Measurements from ENCODE around the gene FAM118B. TPM values are rescaled to one million over a fixed set of nuclear protein-coding genes. Genes with fewer than 3 reads are reported as not detected.

Gene FAM118B
- total RNA-seq, 5 donors from 2014 or later (not counting 1 experiment from before 2014, with no cell fraction given) = 4.2 to 11.9 (median 11.0) TPM

GRCh38 chr11:126175393-126175792 lies 36.2 kb upstream of the FAM118B start:
- no peak for ATAC-seq (replicated peaks in 1 of 4)
- Mint-ChIP-seq H3K27me3 (peaks cover 10 to 12% of the 10 kb centered on the region in 2 donors), H3K27ac (no peak overlapping the region), H3K4me1 (no peaks in the 10 kb centered on the region), H3K4me3 (no peak overlapping the region), H3K9me3 (peaks cover 0 to 2% (median 0%) of the 10 kb centered on the region in 3 donors), H3K36me3 (no peaks in the 10 kb centered on the region)
- Histone ChIP-seq H3K27ac (ENCODE audit: low read length) (no peak overlapping the region), H3K36me3 (ENCODE audit: control insufficient read depth in 2 of 2, extremely low read depth in 1 of 2, insufficient read depth in 1 of 2, low read length in 1 of 2) (no peaks in the 10 kb centered on the region), H3K27me3 (replicated peaks in 1 of 2; ENCODE audit: control insufficient read depth in 2 of 2, extremely low read depth in 1 of 2, insufficient read depth in 2 of 2, low read length in 1 of 2) (peaks cover 0 to 17% of the 10 kb centered on the region in 2 experiments), H3K4me1 (ENCODE audit: control insufficient read depth in 1 of 2, extremely low read depth in 1 of 2, insufficient read depth in 2 of 2, low read length in 2 of 2) (no peaks in the 10 kb centered on the region), H3K4me3 (ENCODE audit: control insufficient read depth in 1 of 2, extremely low read depth in 1 of 2, low read length in 1 of 2) (no peak overlapping the region), H3K9me3 (no peaks in the 10 kb centered on the region)
- 52% methylated on average over 14 of the region's 15 CpGs for WGBS (ENCODE audit: insufficient coverage)
- ChIA-PET CTCF (no interaction called here), POLR2A (no interaction called here)
- DNase-seq = no peak

GRCh38 chr11:126176853-126177470 lies 34.6 kb upstream of the FAM118B start:
- no peak overlapping the region for H3K27ac Mint-ChIP-seq
- Histone ChIP-seq H3K4me3 (ENCODE audit: control insufficient read depth in 1 of 2, extremely low read depth in 1 of 2, low read length in 1 of 2) (no peak overlapping the region), H3K9me3 (no peaks in the 10 kb centered on the region), H3K4me1 (ENCODE audit: control insufficient read depth in 1 of 2, extremely low read depth in 1 of 2, insufficient read depth in 2 of 2, low read length in 2 of 2) (peaks cover 0 to 4% of the 10 kb centered on the region in 2 experiments), H3K27ac (ENCODE audit: low read length) (no peak overlapping the region), H3K27me3 (replicated peaks in 1 of 2; ENCODE audit: control insufficient read depth in 2 of 2, extremely low read depth in 1 of 2, insufficient read depth in 2 of 2, low read length in 1 of 2) (peaks cover 0 to 19% of the 10 kb centered on the region in 2 experiments), H3K36me3 (ENCODE audit: control insufficient read depth in 2 of 2, extremely low read depth in 1 of 2, insufficient read depth in 1 of 2, low read length in 1 of 2) (no peaks in the 10 kb centered on the region)
- no peak for DNase-seq
- 82% methylated on average over 8 of the region's 8 CpGs for WGBS (ENCODE audit: insufficient coverage)
- peaks cover 4 to 8% of the 10 kb centered on the region in 2 donors for H3K27me3 Mint-ChIP-seq
- no peaks in the 10 kb centered on the region for H3K36me3 Mint-ChIP-seq
- H3K9me3 Mint-ChIP-seq = peaks cover 0 to 6% (median 4%) of the 10 kb centered on the region in 3 donors
- POLR2A ChIA-PET = no interaction called here
- CTCF ChIA-PET = no interaction called here
- no peaks in the 10 kb centered on the region for H3K4me1 Mint-ChIP-seq
- no peak for ATAC-seq (replicated peaks in 1 of 4)
- H3K4me3 Mint-ChIP-seq = no peak overlapping the region

- H3K27me3 ChIP-seq (replicated peaks in 1 of 2; ENCODE audit: control insufficient read depth in 2 of 2, extremely low read depth in 1 of 2, insufficient read depth in 2 of 2, low read length in 1 of 2) = peaks cover 0 to 12% of the 10 kb centered on the region in 2 experiments
- Mint-ChIP-seq H3K4me1 (peaks cover 0 to 7% (median 5%) of the 10 kb centered on the region in 3 donors), H3K27me3 (no peaks in the 10 kb centered on the region), H3K36me3 (peaks cover 3% of the 10 kb centered on the region), H3K27ac (no peak overlapping the region), H3K9me3 (peaks cover 0 to 6% (median 4%) of the 10 kb centered on the region in 3 donors), H3K4me3 (no peak overlapping the region)
- H3K4me3 ChIP-seq (ENCODE audit: control insufficient read depth in 1 of 2, extremely low read depth in 1 of 2, low read length in 1 of 2) = no peak overlapping the region
- H3K4me1 ChIP-seq (ENCODE audit: control insufficient read depth in 1 of 2, extremely low read depth in 1 of 2, insufficient read depth in 2 of 2, low read length in 2 of 2) = peaks cover 0 to 5% of the 10 kb centered on the region in 2 experiments
- H3K9me3 ChIP-seq = no peaks in the 10 kb centered on the region
- no peak for DNase-seq
- POLR2A ChIA-PET = no interaction called here
- no peak for ATAC-seq (replicated peaks in 1 of 4)
- CTCF ChIA-PET = no interaction called here
- no peak overlapping the region for H3K27ac ChIP-seq (ENCODE audit: low read length)
- peaks cover 0 to under 1% of the 10 kb centered on the region in 2 donors for H3K36me3 ChIP-seq (ENCODE audit: control insufficient read depth in 2 of 2, extremely low read depth in 1 of 2, insufficient read depth in 1 of 2, low read length in 1 of 2)
- 67% methylated on average over 5 of the region's 13 CpGs for WGBS (ENCODE audit: insufficient coverage)
These were observed 29.4 kb upstream of the FAM118B start for GRCh38 chr11:126181939-126182730.

- DNase-seq (no peak), ATAC-seq (replicated peaks in 1 of 4) (no peak)
- H3K4me1 ChIP-seq (ENCODE audit: control insufficient read depth in 1 of 2, extremely low read depth in 1 of 2, insufficient read depth in 2 of 2, low read length in 2 of 2) = peaks cover 0 to 5% of the 10 kb centered on the region in 2 experiments
- H3K9me3 ChIP-seq = no peaks in the 10 kb centered on the region
- Mint-ChIP-seq H3K27me3 (no peaks in the 10 kb centered on the region), H3K4me1 (peaks cover 0 to 7% (median 5%) of the 10 kb centered on the region in 3 donors), H3K27ac (no peak overlapping the region), H3K4me3 (no peak overlapping the region), H3K36me3 (peaks cover 4% of the 10 kb centered on the region), H3K9me3 (peaks cover 0 to 6% (median 4%) of the 10 kb centered on the region in 3 donors)
- CTCF ChIA-PET = interaction anchor here in 1 of 2 donors (0.7 kb wide), 1 partner anchor 235 kb away, joined by 4 read pairs; no protein-coding TSS in a partner anchor
- WGBS (ENCODE audit: insufficient coverage) = 36% methylated on average over 4 of the region's 11 CpGs
- no peak overlapping the region for H3K27ac ChIP-seq (ENCODE audit: low read length)
- POLR2A ChIA-PET = interaction anchor here in 1 of 2 donors (0.6 kb wide), 1 partner anchor 247 kb away, joined by 6 read pairs; no protein-coding TSS in a partner anchor
- H3K27me3 ChIP-seq (replicated peaks in 1 of 2; ENCODE audit: control insufficient read depth in 2 of 2, extremely low read depth in 1 of 2, insufficient read depth in 2 of 2, low read length in 1 of 2) = peaks cover 0 to 12% of the 10 kb centered on the region in 2 experiments
- no peak overlapping the region for H3K4me3 ChIP-seq (ENCODE audit: control insufficient read depth in 1 of 2, extremely low read depth in 1 of 2, low read length in 1 of 2)
- H3K36me3 ChIP-seq (ENCODE audit: control insufficient read depth in 2 of 2, extremely low read depth in 1 of 2, insufficient read depth in 1 of 2, low read length in 1 of 2) = peaks cover 0 to 4% of the 10 kb centered on the region in 2 donors
These were observed 28.7 kb upstream of the FAM118B start for GRCh38 chr11:126182787-126183445.

GRCh38 chr11:126185259-126186024 lies 26.1 kb upstream of the FAM118B start:
- no peak overlapping the region for H3K27ac Mint-ChIP-seq
- Histone ChIP-seq H3K4me1 (ENCODE audit: control insufficient read depth in 1 of 2, extremely low read depth in 1 of 2, insufficient read depth in 2 of 2, low read length in 2 of 2) (peaks cover 0 to 5% of the 10 kb centered on the region in 2 experiments), H3K36me3 (ENCODE audit: control insufficient read depth in 2 of 2, extremely low read depth in 1 of 2, insufficient read depth in 1 of 2, low read length in 1 of 2) (peaks cover 0 to 4% of the 10 kb centered on the region in 2 donors), H3K4me3 (ENCODE audit: control insufficient read depth in 1 of 2, extremely low read depth in 1 of 2, low read length in 1 of 2) (no peak overlapping the region), H3K27ac (ENCODE audit: low read length) (no peak overlapping the region), H3K9me3 (no peaks in the 10 kb centered on the region), H3K27me3 (replicated peaks in 1 of 2; ENCODE audit: control insufficient read depth in 2 of 2, extremely low read depth in 1 of 2, insufficient read depth in 2 of 2, low read length in 1 of 2) (peaks cover 0 to 8% of the 10 kb centered on the region in 2 experiments)
- POLR2A ChIA-PET = interaction anchor here in 1 of 2 donors (0.6 kb wide), 1 partner anchor 15 kb away, joined by 3 read pairs; no protein-coding TSS in a partner anchor
- CTCF ChIA-PET = interaction anchor here in 1 of 2 donors (0.6 kb wide), 1 partner anchor 757 kb away, joined by 3 read pairs; no protein-coding TSS in a partner anchor
- 82% methylated on average over 8 of the region's 26 CpGs for WGBS (ENCODE audit: insufficient coverage)
- H3K36me3 Mint-ChIP-seq = peaks cover 8% of the 10 kb centered on the region
- H3K9me3 Mint-ChIP-seq = peaks cover 0 to 4% (median 3%) of the 10 kb centered on the region in 3 donors
- no peak for DNase-seq
- peaks cover 2 to 7% (median 5%) of the 10 kb centered on the region in 3 donors for H3K4me1 Mint-ChIP-seq
- no peak for ATAC-seq (replicated peaks in 1 of 4)
- H3K27me3 Mint-ChIP-seq = no peaks in the 10 kb centered on the region
- H3K4me3 Mint-ChIP-seq = no peak overlapping the region

Data from T-cell (primary cell).